Measurements from ENCODE around the gene GDPGP1. TPM values are rescaled to one million over a fixed set of nuclear protein-coding genes. Genes with fewer than 3 reads are reported as not detected.

The GDPGP1 gene
- total and polyA plus RNA-seq, 2 of the 4 experiments (the other 2 are of a cell fraction), result 2.3 to 4.1 TPM

DNA sequence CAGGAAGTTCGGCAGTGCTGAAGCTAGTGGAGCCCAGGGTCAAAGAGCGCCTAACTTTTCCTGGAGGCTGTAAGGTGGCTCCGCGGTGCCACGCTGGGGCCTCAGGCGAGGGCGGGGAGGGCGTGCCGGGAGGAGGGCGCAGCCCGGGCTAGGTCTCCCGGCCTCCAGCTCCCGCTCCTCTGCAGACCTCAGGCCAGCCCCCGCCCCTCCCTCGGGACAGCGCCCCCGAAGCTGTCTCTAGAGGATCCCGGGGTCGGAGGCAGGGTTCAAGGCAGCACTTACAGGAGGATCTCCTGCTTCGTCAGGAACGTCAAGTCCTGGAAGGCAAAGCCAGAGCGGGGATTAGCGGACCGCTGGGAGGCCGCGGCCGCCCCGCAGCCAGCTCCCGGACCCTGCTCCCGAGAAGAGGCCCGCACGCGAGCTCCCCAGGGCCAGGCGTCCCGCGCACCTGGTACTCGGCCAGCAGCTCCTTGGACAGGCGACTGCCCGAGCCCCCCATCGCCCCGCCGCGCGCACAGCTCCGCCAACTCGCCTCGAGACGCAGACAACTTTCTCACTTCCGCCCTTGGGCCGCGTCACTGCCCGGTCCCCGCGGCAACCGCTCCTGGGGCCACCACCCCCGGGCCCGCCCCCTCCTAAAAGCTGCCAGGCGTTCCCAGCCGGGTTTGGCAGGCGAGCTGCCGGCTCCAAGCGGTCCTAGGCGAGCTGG, 468 bp upstream of the GDPGP1 start, which contains the start of gene CIB1:
CIB1 (minus strand) TSS at position 555 of the 709 bp plus-strand sequence; CDS start at position 499, 56 bp downstream.
- intact Hi-C loops (cut with micrococcal nuclease), result loop anchor here (5.0 kb wide), 1 partner anchor 341 kb away; the partner anchor contains the start of gene AP3S2
- Histone ChIP-seq H3K9ac (ENCODE audit: low read depth, low read length) (peak within 1 kb of the TSS; percentile 77), H4K8ac (ENCODE audit: low read depth in 2 of 2, low read length in 2 of 2) (peak within 1 kb of the TSS; percentile 19 to 92), H4K5ac (ENCODE audit: low read depth, low read length) (peak within 1 kb of the TSS; percentile 13), H2BK120ac (ENCODE audit: low read depth, low read length) (no peak within 1 kb of the TSS), H3K27ac (ENCODE audit: insufficient read depth, low read length) (peak within 1 kb of the TSS; percentile 77), H2AK5ac (ENCODE audit: low read depth, low read length) (peak within 1 kb of the TSS; percentile 67; the same call in 1 of the 2 replicates), H3K27me3 (ENCODE audit: control insufficient read depth, insufficient read depth, low read length) (no peaks in the 10 kb centered on the region), H3K4me1 (ENCODE audit: control insufficient read depth, insufficient read depth, low read length) (peaks cover 4% of the 10 kb centered on the region), H2BK5ac (ENCODE audit: low read depth, low read length, poor library complexity, severe bottlenecking) (peak within 1 kb of the TSS; percentile 28), H3K9me3 (ENCODE audit: control insufficient read depth, insufficient read depth, low read length) (no peaks in the 10 kb centered on the region), H3K9me1 (ENCODE audit: insufficient read depth, low read length) (peaks cover 18% of the 10 kb centered on the region), H4K91ac (ENCODE audit: insufficient read depth, low read depth, low read length) (peak within 1 kb of the TSS; percentile 34; the same call in 1 of the 2 replicates), H4K20me1 (ENCODE audit: insufficient read depth, low read length) (0 out of 2 replicates have a peak, but pooled peaks cover 7% of the 10 kb centered on the region), H3K14ac (replicated peaks; ENCODE audit: low read depth, low read length) (peak within 1 kb of the TSS; percentile 90), H2AK9ac (replicated peaks; ENCODE audit: low read depth, low read length, poor library complexity) (peak within 1 kb of the TSS; percentile 86), H3K23ac (ENCODE audit: low read depth, low read length) (peak within 1 kb of the TSS; percentile 78), H3K56ac (ENCODE audit: extremely low read depth, insufficient read depth, low read length) (peak within 1 kb of the TSS; percentile 20; the same call in 1 of the 2 replicates), H3K4me2 (ENCODE audit: low read depth, low read length) (peak within 1 kb of the TSS; percentile 97), H3K79me1 (ENCODE audit: low read depth in 1 of 2, low read length in 2 of 2) (peaks cover 19 to 45% of the 10 kb centered on the region in 2 experiments), H3K36me3 (ENCODE audit: control insufficient read depth, insufficient read depth, low read length) (peaks cover 32% of the 10 kb centered on the region), H3K18ac (ENCODE audit: low read depth, low read length) (peak within 1 kb of the TSS; percentile 10; the same call in 1 of the 2 replicates), H3K4me3 (ENCODE audit: insufficient read depth, low read depth, low read length) (peak within 1 kb of the TSS; percentile 84), H2AFZ (replicated peaks; ENCODE audit: low read length, poor library complexity) (peak within 1 kb of the TSS; percentile 96), H2BK20ac (ENCODE audit: low read depth, low read length) (no peak within 1 kb of the TSS), H2BK15ac (ENCODE audit: low read depth, low read length) (no peak within 1 kb of the TSS), H3K4ac (ENCODE audit: low read depth, low read length) (peak within 1 kb of the TSS; percentile 84)
- POLR2A ChIA-PET (ENCODE audit: unreplicated experiment), result interaction anchor here (0.6 to 1.0 kb wide), 7 partner anchors 9 to 391 kb away, joined by 3 to 9 read pairs (median 6); partner anchors contain the start of genes IQGAP1 and TTLL13
- WGBS, 2 experiments (ENCODE audit: extremely low coverage in 2 of 2, insufficient read length in 1 of 2), result 0% methylated on average over 42 of the region's 63 CpGs; no CpG with 5 or more reads in 1 of the 2 experiments
- dilution Hi-C loops (cut with HindIII; ENCODE audit: low sequenced_read_pairs, unreplicated experiment), result no loop called here
- in situ Hi-C loops (cut with MboI; ENCODE audit: low sequenced_read_pairs), result no loop called here
- TF ChIP-seq POLR2A (IDR thresholded peaks at IDR 0.05; ENCODE audit: low read depth, low read length), result peak; percentile 85; the same call in 1 of the 2 replicates
- no peak for TF ChIP-seq RCOR1 (IDR thresholded peaks at IDR 0.05; ENCODE audit: insufficient replicate concordance, low read length)
- TF ChIP-seq MAZ (IDR thresholded peaks at IDR 0.05; ENCODE audit: borderline replicate concordance, low read depth, low read length), result peak; percentile 98
- TF ChIP-seq MXI1 (IDR thresholded peaks at IDR 0.05; ENCODE audit: borderline replicate concordance, low read depth, low read length), result peak; percentile 59; the same call in 1 of the 2 replicates
- CTCF ChIA-PET, result interaction anchor here (0.5 to 2.4 kb wide), 5 partner anchors 12 to 312 kb away, joined by 3 to 11 read pairs (median 6); no protein-coding TSS in a partner anchor
- TSS peak; percentile 61 for BruUV-seq (replicated peaks)
- DNase-seq (peak; percentile 95), ATAC-seq (ENCODE audit: low read depth) (peak; percentile 97)
